HepG2 (cell line): ENCODE results near the gene ARTN. TPM values are rescaled to one million over a fixed set of nuclear protein-coding genes. Genes with fewer than 3 reads are reported as not detected.

Source experiments
- ATAC-seq: fragments of 200-7000 bp; cut with Tn5 transposase; 3 replicates; pipeline ENCODE4 v1.9.1; 2020; ENCODE audit warnings: mild to moderate bottlenecking, moderate library complexity
- BruUV-seq: library from RNA; stranded (reverse); fragments of 400-500 nt; replicated peaks from 2 replicates; lab custom pipeline; 2021; lab: Mats Ljungman, UMichigan
- CTCF ChIA-PET: fragments of 300-600 bp; formaldehyde crosslinking; extraction: SDS; loops from one replicate; lab custom pipeline; 2021; ENCODE audit warnings: low total read pairs, inconsistent platforms, low intra/inter-chr PET ratio; lab: Yijun Ruan, JAX
- POLR2A ChIA-PET: fragments of 350-600 bp; sonication (Branson Sonifier 250); formaldehyde crosslinking; loops from one replicate; lab custom pipeline; 2020; ENCODE audit warnings: antibody characterized with exemption, inconsistent platforms; lab: Yijun Ruan, JAX
- DNase-seq: peaks from one replicate; pipeline ENCODE4 v3.0.0-alpha.2; 2015; ENCODE audit warnings: low spot score
- FAIRE-seq: peaks from 3 replicates; lab custom pipeline; 2011; peaks lifted over from hg19 to GRCh38; lab: Jason Lieb, UNC
- H2AFZ ChIP-seq: one replicate; pipeline ENCODE4 v1.6.1; 2011; ENCODE audit warnings: low read length, inconsistent platforms
- H3K27ac ChIP-seq: fragments of 300-600 bp; 3 replicates; pipeline ENCODE4 v1.8.0; 2011; ENCODE audit warnings: mixed run types, mild to moderate bottlenecking, mixed read lengths, low read length, inconsistent platforms; ENCODE audit not compliant: insufficient read depth; ENCODE audit errors: extremely low read length
- H3K27me3 ChIP-seq, 2 experiments: fragments of 200-600 bp in 1 of 2; 2 replicates in 1 of 2; 3 replicates in 1 of 2; pipeline versions ENCODE4 v1.6.0 to v1.8.0; 2011; ENCODE audit warnings: low read length in 2 of 2, mild to moderate bottlenecking in 2 of 2, moderate library complexity in 2 of 2, inconsistent platforms in 1 of 2; ENCODE audit not compliant: insufficient read depth in 2 of 2, control insufficient read depth in 1 of 2
- H3K36me3 ChIP-seq, 2 experiments: fragments of 200-600 bp in 1 of 2; replicated peaks in 1 of 2; 2 replicates in 1 of 2; 3 replicates in 1 of 2; pipeline versions ENCODE4 v1.5.1 to v1.8.0; 2011; ENCODE audit warnings: low read length in 2 of 2, inconsistent platforms in 1 of 2; ENCODE audit not compliant: insufficient read depth in 2 of 2, control insufficient read depth in 1 of 2
- H3K4me1 ChIP-seq: 2 replicates; pipeline ENCODE4 v1.5.1; 2012; ENCODE audit warnings: low read length, inconsistent platforms; ENCODE audit not compliant: insufficient read depth
- H3K4me2 ChIP-seq: 2 replicates; pipeline ENCODE4 v1.6.0; 2011; ENCODE audit warnings: low read depth, low read length, inconsistent platforms
- H3K4me3 ChIP-seq, 3 experiments: fragments of 200-600 bp in 1 of 3; sonication (generic), shearing (Covaris generic) in 1 of 3; replicated peaks in 1 of 3; 2 replicates each; pipeline ENCODE4 v1.5.1; 2011 to 2016; ENCODE audit warnings: low read length in 3 of 3, inconsistent platforms in 2 of 3, low read depth in 2 of 3, mild to moderate bottlenecking in 2 of 3, control low read depth in 1 of 3, mixed read lengths in 1 of 3; ENCODE audit not compliant: insufficient read depth in 1 of 3
- H3K79me2 ChIP-seq: one replicate; pipeline ENCODE4 v1.6.1; 2011; ENCODE audit warnings: low read length, inconsistent platforms; ENCODE audit not compliant: insufficient read depth
- H3K9ac ChIP-seq: 2 replicates; pipeline ENCODE4 v1.6.0; 2011; ENCODE audit warnings: mild to moderate bottlenecking, low read depth, low read length, inconsistent platforms; ENCODE audit not compliant: insufficient read depth
- H3K9me3 ChIP-seq: 2 replicates; pipeline ENCODE4 v1.5.1; 2012; ENCODE audit warnings: mild to moderate bottlenecking, low read length
- H4K20me1 ChIP-seq: 2 replicates; pipeline ENCODE4 v1.6.0; 2011; ENCODE audit warnings: inconsistent platforms, mild to moderate bottlenecking, low read length, moderate library complexity; ENCODE audit not compliant: insufficient read depth
- ATF7 ChIP-seq, 2 experiments: fragments of 450-650 bp in 1 of 2; sonication (generic) in 1 of 2; formaldehyde crosslinking in 1 of 2; IDR thresholded peaks; 2 replicates each; pipeline versions ENCODE4 v1.4.0 to v1.6.1; 2016 to 2020; ENCODE audit warnings: antibody characterized with exemption in 1 of 2, mild to moderate bottlenecking in 1 of 2, missing genetic modification reagents in 1 of 2
- CCDC6 ChIP-seq: sonication (generic); formaldehyde crosslinking; IDR thresholded peaks from 2 replicates; pipeline ENCODE4 v1.8.1; 2022; ENCODE audit warnings: mild to moderate bottlenecking, missing genetic modification reagents, moderate library complexity
- IRF1 ChIP-seq: sonication (generic); formaldehyde crosslinking; IDR thresholded peaks from 2 replicates; pipeline ENCODE4 v1.4.0; 2020; ENCODE audit warnings: low read depth, mild to moderate bottlenecking, missing genetic modification reagents
- KLF6 ChIP-seq: IDR thresholded peaks from 2 replicates; pipeline ENCODE4 v1.8.0; 2016; ENCODE audit warnings: missing biosample characterization, missing genetic modification reagents
- LRRFIP1 ChIP-seq: sonication (generic); formaldehyde crosslinking; conservative IDR thresholded peaks from 2 replicates; pipeline ENCODE4 v1.4.0; 2020; ENCODE audit warnings: missing genetic modification reagents
- MYPOP ChIP-seq: sonication (generic); formaldehyde crosslinking; IDR thresholded peaks from 2 replicates; pipeline ENCODE4 v1.8.1; 2023; ENCODE audit warnings: mild to moderate bottlenecking, moderate library complexity, missing genetic modification reagents
- MZF1 ChIP-seq: sonication (generic); formaldehyde crosslinking; IDR thresholded peaks from 2 replicates; pipeline ENCODE4 v1.8.1; 2023; ENCODE audit warnings: mild to moderate bottlenecking, missing genetic modification reagents, borderline replicate concordance
- RAD21 ChIP-seq: fragments of 450-650 bp; formaldehyde crosslinking; IDR thresholded peaks from 2 replicates; pipeline ENCODE4 v1.5.0; 2020; ENCODE audit warnings: mild to moderate bottlenecking
- SKIL ChIP-seq: sonication (generic); formaldehyde crosslinking; IDR thresholded peaks from 2 replicates; pipeline ENCODE4 v1.8.0; 2022; ENCODE audit warnings: missing genetic modification reagents, mild to moderate bottlenecking, moderate library complexity, borderline replicate concordance
- ZFYVE20 ChIP-seq: sonication (generic); formaldehyde crosslinking; IDR thresholded peaks from 2 replicates; pipeline ENCODE4 v1.8.0; 2023; ENCODE audit warnings: low read depth, mild to moderate bottlenecking, moderate library complexity, missing genetic modification reagents, borderline replicate concordance
- ZMYM2 ChIP-seq: sonication (generic); formaldehyde crosslinking; IDR thresholded peaks from 2 replicates; pipeline ENCODE4 v1.8.0; 2022; ENCODE audit warnings: mild to moderate bottlenecking, missing genetic modification reagents
- ZNF121 ChIP-seq: sonication (generic); formaldehyde crosslinking; IDR thresholded peaks from 2 replicates; pipeline ENCODE4 v1.5.0; 2020; ENCODE audit warnings: mild to moderate bottlenecking, missing genetic modification reagents
- ZNF580 ChIP-seq: IDR thresholded peaks from 2 replicates; pipeline ENCODE4 v1.6.1; 2016; ENCODE audit warnings: low read depth, borderline replicate concordance
- ZNF644 ChIP-seq: IDR thresholded peaks from 2 replicates; pipeline ENCODE4 v1.6.1; 2016; ENCODE audit warnings: low read depth
- ZNF75D ChIP-seq: sonication (generic); formaldehyde crosslinking; IDR thresholded peaks from 2 replicates; pipeline ENCODE4 v1.8.1; 2023; ENCODE audit warnings: missing genetic modification reagents, mild to moderate bottlenecking, borderline replicate concordance
- ZNF782 ChIP-seq: sonication (generic); formaldehyde crosslinking; IDR thresholded peaks from 2 replicates; pipeline ENCODE4 v1.4.0; 2020; ENCODE audit warnings: missing genetic modification reagents, mild to moderate bottlenecking, borderline replicate concordance
- WGBS: methylation state at CpG from one replicate; pipeline ENCODE4 v1.1.6; 2017; ENCODE audit warnings: low lambda C conversion rate; 5-methylcytosine and 5-hydroxymethylcytosine counted together
- in situ Hi-C: cut with HindIII; loops from 2 replicates; pipeline ENCODE4 v1.10.0; 2017; ENCODE audit warnings: low pct_unique_long_range_greater_than_20kb; ENCODE audit not compliant: extremely low pct_ligation_motif_present
- intact Hi-C: fragments of 100-400 bp; cut with micrococcal nuclease; formaldehyde crosslinking; loops from one replicate; pipeline ENCODE4 v1.10.0; 2022; ENCODE audit not compliant: unreplicated experiment
- polyA plus RNA-seq, 8 experiments: library from polyadenylated mRNA; depleted of rRNA in 3 of 8; stranded (reverse) in 7 of 8; unstranded in 1 of 8; fragments of >200 nt; fragmentation: Illumina TruSeq in 4 of 8; extraction: Trizol in 4 of 8; gene quantifications; 2 replicates each; pipeline versions ENCODE4 v1.2.1 to v1.2.3, GENCODE V29; 2011 to 2016; ENCODE audit warnings: low read depth in 4 of 8, missing spikeins in 1 of 8, mixed read lengths in 1 of 8; ENCODE audit not compliant: insufficient read depth in 1 of 8
- total RNA-seq, 5 experiments: library from RNA; depleted of rRNA; stranded (reverse); fragments of >200 nt; fragmentation: Illumina TruSeq; extraction: Trizol; gene quantifications; 2 replicates each; pipeline ENCODE4 v1.2.3, GENCODE V29; 2016; ENCODE audit warnings: low read depth in 1 of 5

The ARTN gene
- total and polyA plus RNA-seq, 2 of the 13 experiments (the other 11 are each of a cell fraction or from before 2014, with no cell fraction given) = 0.11 to 0.62 TPM

- no peak for DNase-seq
- Histone ChIP-seq H3K4me2 (no peak overlapping the region), H2AFZ (no peak overlapping the region), H3K79me2 (peaks cover 11% of the 10 kb centered on the region), H3K27me3 (no peaks in the 10 kb centered on the region; a peak in 1 of 5 replicates), H3K36me3 (peaks cover 0 to under 1% of the 10 kb centered on the region in 2 experiments; a peak in 1 of 5 replicates), H3K27ac (no peak overlapping the region), H3K9me3 (no peaks in the 10 kb centered on the region), H3K9ac (no peak overlapping the region), H3K4me3 (no peak overlapping the region), H4K20me1 (no peaks in the 10 kb centered on the region), H3K4me1 (peaks cover 14% of the 10 kb centered on the region)
- CTCF ChIA-PET = no interaction called here
- no TSS peak for BruUV-seq
- no peak for FAIRE-seq
- in situ Hi-C loops = no loop called here
- WGBS = 99% methylated on average over 4 of the region's 4 CpGs
- no peak for ATAC-seq
- intact Hi-C loops = no loop called here
- POLR2A ChIA-PET = interaction anchor here (1.3 kb wide), 1 partner anchor 19 kb away, joined by 3 read pairs; the partner anchor contains the start of gene DPH2
- TF ChIP-seq MYPOP (no peak), SKIL (no peak), KLF6 (no peak), RAD21 (CRISPR knock-in tag) (no peak), ZFYVE20 (no peak), ZNF75D (CRISPR knock-in tag) (no peak), LRRFIP1 (CRISPR knock-in tag) (no peak), ZNF580 (no peak), CCDC6 (CRISPR knock-in tag) (no peak), MZF1 (CRISPR knock-in tag) (no peak), IRF1 (CRISPR knock-in tag) (no peak), ZNF782 (CRISPR knock-in tag) (no peak), ATF7 (IDR thresholded peaks at IDR 0.05) (no peak), ATF7 (CRISPR knock-in tag; IDR thresholded peaks at IDR 0.05) (no peak), ZNF121 (no peak), ZMYM2 (CRISPR knock-in tag) (no peak), ZNF644 (CRISPR knock-in tag) (no peak)
Measured at GRCh38 chr1:43951021-43951985, 17.7 kb downstream of the ARTN start.
